Activated B cell treated with CpG ODN at 0.5 μM for 24 hours (primary cell): Measurements from ENCODE around the gene RAX2. TPM values are rescaled to one million over a fixed set of nuclear protein-coding genes. Genes with fewer than 3 reads are reported as not detected.

Experiments used
- ATAC-seq: fragments of 200-7000 bp; cut with Tn5 transposase; one replicate; pipeline ENCODE4 v1.10.0; 2021; ENCODE audit warnings: low read depth, mild to moderate bottlenecking, moderate library complexity
- CTCF ChIA-PET: fragments of 350-600 bp; sonication (Branson Sonifier 250); formaldehyde crosslinking; loops from one replicate; lab custom pipeline; 2021; ENCODE audit warnings: antibody characterized with exemption; lab: Charles Lee
- POLR2A ChIA-PET: fragments of 350-600 bp; sonication (Branson Sonifier 250); formaldehyde crosslinking; loops from one replicate; lab custom pipeline; 2021; ENCODE audit warnings: antibody characterized with exemption; lab: Charles Lee
- DNase-seq: peaks from one replicate; pipeline ENCODE4 v3.0.0; 2022
- H3K27ac Mint-ChIP-seq: one replicate; pipeline ENCODE4 v1.8.0; 2020; ENCODE audit warnings: mixed read lengths
- H3K27me3 Mint-ChIP-seq: one replicate; pipeline ENCODE4 v1.8.0; 2021; ENCODE audit warnings: mixed read lengths
- H3K36me3 Mint-ChIP-seq: one replicate; pipeline ENCODE4 v1.8.0; 2021; ENCODE audit warnings: low read depth, mixed read lengths
- H3K4me1 Mint-ChIP-seq: one replicate; pipeline ENCODE4 v1.8.0; 2021; ENCODE audit warnings: mixed read lengths
- H3K4me3 Mint-ChIP-seq: one replicate; pipeline ENCODE4 v1.8.0; 2020; ENCODE audit warnings: mild to moderate bottlenecking, mixed read lengths
- H3K9me3 Mint-ChIP-seq: one replicate; pipeline ENCODE4 v1.8.0; 2020; ENCODE audit warnings: mixed read lengths
- intact Hi-C: fragments of 100-400 bp; cut with micrococcal nuclease; formaldehyde crosslinking; loops from one replicate; pipeline ENCODE4 v1.15.1; 2024
- total RNA-seq: library from RNA; stranded (reverse); gene quantifications from 2 replicates; pipeline ENCODE4 v1.2.3, GENCODE V29; 2022
- TF ChIP-seq, protein P1 (sequence below): fragments of 200-600 bp; IDR thresholded peaks from one replicate; pipeline ENCODE4 v1.8.0; 2022; ENCODE audit warnings: antibody characterized with exemption, mild to moderate bottlenecking

The RAX2 gene
- total RNA-seq, 1 donor from 2014 or later: not detected

DNA sequence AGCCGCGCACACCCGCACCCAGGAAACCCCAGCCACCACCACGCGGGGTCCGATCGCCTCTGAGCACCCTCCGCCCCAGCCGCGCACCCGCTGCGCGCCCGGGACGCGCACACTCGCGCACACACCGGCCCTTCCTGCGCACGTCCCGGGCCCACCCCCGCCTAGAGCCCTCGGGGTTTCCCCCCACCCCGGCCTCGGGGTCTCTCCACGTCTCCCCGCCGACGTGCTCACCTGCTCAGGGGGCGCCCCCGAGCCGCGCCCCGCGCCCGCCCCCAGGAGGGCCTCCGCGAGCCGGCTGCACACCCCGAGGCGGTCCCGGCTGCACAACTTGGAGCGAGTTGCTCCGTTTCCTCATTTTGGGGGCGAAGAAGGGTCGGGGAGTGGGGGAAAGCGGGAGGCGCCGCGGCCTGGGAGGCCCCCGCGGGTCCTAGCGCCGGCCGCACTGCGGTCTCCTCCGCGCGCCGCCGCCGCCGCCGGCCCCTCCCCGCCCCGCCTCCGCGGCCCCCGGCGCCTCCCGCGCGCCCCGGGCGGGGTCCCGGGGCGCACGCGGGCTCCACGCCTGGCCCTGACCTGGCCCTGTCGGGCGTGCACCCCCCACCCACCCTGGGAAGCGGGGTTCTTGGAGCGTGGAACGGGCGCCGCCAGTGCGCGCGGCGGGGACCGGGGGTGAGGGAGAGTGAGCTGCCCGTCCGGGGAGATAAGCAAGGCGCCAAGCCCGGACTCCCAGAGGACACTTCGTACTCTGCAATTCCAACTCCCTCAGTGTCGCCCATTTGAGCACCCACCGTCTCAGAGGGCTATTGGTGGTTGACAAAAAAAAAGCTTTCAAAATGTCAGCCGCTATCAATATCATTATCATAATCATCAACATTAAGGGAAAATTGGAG, 14.2 kb upstream of the RAX2 start, which contains the start of gene MATK:
Gene MATK, minus strand, starts transcription at position 444 of the 887 bp plus-strand sequence. CDS start 1,246 bp downstream, outside the sequence.
- Mint-ChIP-seq H3K4me3 (peak within 1 kb of the TSS; percentile 75), H3K4me1 (peaks cover 21% of the 10 kb centered on the region), H3K27ac (no peak within 1 kb of the TSS), H3K27me3 (peaks cover 5% of the 10 kb centered on the region), H3K9me3 (peaks cover 16% of the 10 kb centered on the region), H3K36me3 (peaks cover 8% of the 10 kb centered on the region)
- CTCF ChIA-PET: interaction anchor here (0.7 to 1.3 kb wide), 2 partner anchors 25 to 36 kb away, joined by 3 to 4 read pairs; no protein-coding TSS in a partner anchor
- POLR2A ChIA-PET: interaction anchor here (0.8 to 1.6 kb wide), 2 partner anchors 23 to 26 kb away, joined by 3 to 5 read pairs; no protein-coding TSS in a partner anchor
- ATAC-seq (peak; percentile 30), DNase-seq (no peak)
- TF ChIP-seq, protein P1, sequence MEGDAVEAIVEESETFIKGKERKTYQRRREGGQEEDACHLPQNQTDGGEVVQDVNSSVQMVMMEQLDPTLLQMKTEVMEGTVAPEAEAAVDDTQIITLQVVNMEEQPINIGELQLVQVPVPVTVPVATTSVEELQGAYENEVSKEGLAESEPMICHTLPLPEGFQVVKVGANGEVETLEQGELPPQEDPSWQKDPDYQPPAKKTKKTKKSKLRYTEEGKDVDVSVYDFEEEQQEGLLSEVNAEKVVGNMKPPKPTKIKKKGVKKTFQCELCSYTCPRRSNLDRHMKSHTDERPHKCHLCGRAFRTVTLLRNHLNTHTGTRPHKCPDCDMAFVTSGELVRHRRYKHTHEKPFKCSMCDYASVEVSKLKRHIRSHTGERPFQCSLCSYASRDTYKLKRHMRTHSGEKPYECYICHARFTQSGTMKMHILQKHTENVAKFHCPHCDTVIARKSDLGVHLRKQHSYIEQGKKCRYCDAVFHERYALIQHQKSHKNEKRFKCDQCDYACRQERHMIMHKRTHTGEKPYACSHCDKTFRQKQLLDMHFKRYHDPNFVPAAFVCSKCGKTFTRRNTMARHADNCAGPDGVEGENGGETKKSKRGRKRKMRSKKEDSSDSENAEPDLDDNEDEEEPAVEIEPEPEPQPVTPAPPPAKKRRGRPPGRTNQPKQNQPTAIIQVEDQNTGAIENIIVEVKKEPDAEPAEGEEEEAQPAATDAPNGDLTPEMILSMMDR: no peak
- intact Hi-C loops: no loop called here

DNA sequence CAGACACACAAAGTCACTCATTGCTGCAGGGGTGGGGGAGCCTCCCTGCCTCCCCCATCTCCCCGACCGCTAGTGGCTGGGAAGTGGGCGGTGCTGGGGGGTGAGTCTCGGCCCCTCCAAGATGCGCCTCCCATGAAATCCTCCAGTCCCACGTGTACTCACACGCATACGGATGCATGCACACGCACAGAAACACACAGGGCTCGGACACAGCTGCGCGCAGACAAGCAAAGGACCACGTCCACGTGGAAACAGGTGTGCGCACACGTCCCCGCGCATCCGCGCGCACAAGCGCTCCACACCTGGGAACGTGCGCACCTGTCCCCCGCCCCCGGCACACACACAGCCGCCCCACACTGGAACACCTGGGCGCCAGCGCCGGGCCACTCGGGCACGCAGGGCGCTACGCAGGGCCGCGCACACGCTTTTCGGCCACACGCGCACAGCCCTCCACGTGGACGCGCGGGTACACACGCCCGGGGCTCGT, 13.5 kb upstream of the RAX2 start:
- peaks cover 5% of the 10 kb centered on the region for H3K27me3 Mint-ChIP-seq
- intact Hi-C loops: no loop called here
- POLR2A ChIA-PET: no interaction called here
- H3K4me1 Mint-ChIP-seq: peaks cover 21% of the 10 kb centered on the region
- CTCF ChIA-PET: no interaction called here
- ATAC-seq (peak; percentile 27), DNase-seq (no peak)
- no peak overlapping the region for H3K27ac Mint-ChIP-seq
- peaks cover 10% of the 10 kb centered on the region for H3K36me3 Mint-ChIP-seq
- TF ChIP-seq, protein P1: no peak
- H3K9me3 Mint-ChIP-seq: peaks cover 13% of the 10 kb centered on the region
- H3K4me3 Mint-ChIP-seq: peak overlapping the region; percentile 75

GRCh38 chr19:3784607-3785450, 12.8 kb upstream of the RAX2 start:
- DNase-seq (no peak), ATAC-seq (no peak)
- TF ChIP-seq, protein P1: no peak
- Mint-ChIP-seq H3K27ac (no peak overlapping the region), H3K36me3 (peaks cover 10% of the 10 kb centered on the region), H3K27me3 (peaks cover 5% of the 10 kb centered on the region), H3K4me1 (peaks cover 21% of the 10 kb centered on the region), H3K9me3 (peaks cover 13% of the 10 kb centered on the region), H3K4me3 (peak overlapping the region; percentile 75)
- ChIA-PET CTCF (no interaction called here), POLR2A (no interaction called here)
- intact Hi-C loops: no loop called here

DNA sequence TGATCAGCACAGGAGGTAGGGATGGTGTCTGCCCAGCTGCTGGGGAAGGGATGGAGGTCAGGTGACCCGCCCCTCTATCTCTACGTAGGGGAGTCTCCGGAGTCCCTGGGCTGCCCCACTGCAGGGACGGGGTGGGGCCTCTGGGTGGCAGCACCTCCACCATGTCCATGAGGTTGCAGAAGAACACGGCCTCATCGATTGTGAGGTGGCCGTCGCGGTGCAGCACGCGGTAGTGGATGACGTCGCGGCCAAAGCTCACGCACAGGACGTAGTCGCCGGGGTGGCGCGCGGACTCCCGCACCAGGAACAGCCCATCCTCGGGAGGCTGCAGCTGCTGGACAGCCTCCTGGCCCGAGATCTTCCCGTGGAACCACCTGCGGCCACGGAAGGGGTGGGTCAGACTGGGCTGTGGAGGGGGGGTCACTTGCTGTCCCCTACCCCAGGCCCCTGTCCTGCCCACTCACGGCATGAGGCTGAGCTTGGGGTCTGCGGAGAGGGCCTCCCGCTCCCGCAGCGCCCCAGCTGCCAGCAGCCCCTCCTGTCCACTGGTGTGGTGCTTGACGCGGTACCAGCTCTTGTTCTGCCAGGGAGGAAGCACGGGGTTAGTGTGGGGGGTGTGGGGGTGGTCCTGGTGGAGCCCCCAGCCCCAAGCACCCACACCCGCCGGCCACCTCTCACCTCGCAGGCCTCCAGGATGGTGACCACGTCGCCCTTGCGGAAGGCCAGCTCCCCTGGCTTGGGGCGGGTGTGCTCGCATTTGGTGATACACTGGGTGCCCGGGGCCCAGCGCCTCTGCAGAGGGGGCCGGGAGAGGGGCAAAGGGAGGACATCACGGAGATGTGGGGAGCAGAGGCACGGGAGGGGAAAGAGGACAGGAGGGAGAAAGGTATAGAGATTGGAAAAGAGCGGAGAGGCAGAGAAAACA, 11.9 kb upstream of the RAX2 start:
- intact Hi-C loops: loop anchor here (1.0 kb wide), 1 partner anchor 38 kb away; no protein-coding TSS in a partner anchor
- DNase-seq (no peak), ATAC-seq (peak; percentile 51)
- CTCF ChIA-PET: no interaction called here
- peaks cover 10% of the 10 kb centered on the region for H3K36me3 Mint-ChIP-seq
- H3K27me3 Mint-ChIP-seq: peaks cover 4% of the 10 kb centered on the region
- H3K4me3 Mint-ChIP-seq: no peak overlapping the region
- no peak overlapping the region for H3K27ac Mint-ChIP-seq
- POLR2A ChIA-PET: no interaction called here
- TF ChIP-seq, protein P1: no peak
- H3K9me3 Mint-ChIP-seq: peaks cover 13% of the 10 kb centered on the region
- H3K4me1 Mint-ChIP-seq: peaks cover 16% of the 10 kb centered on the region
